HG03175 (cell line): ENCODE results near the gene ADAMTS18.

ENCODE experiments used
- ATAC-seq: cut with Tn5 transposase; IDR thresholded peaks from one replicate; pipeline ENCODE4 v1.9.1; 2021; ENCODE audit warnings: mild to moderate bottlenecking, moderate library complexity; ENCODE audit not compliant: unreplicated experiment

Gene ADAMTS18

GRCh38 chr16:77439106-77439505, 4.3 kb upstream of the ADAMTS18 start:
- ATAC-seq, result no peak

DNA sequence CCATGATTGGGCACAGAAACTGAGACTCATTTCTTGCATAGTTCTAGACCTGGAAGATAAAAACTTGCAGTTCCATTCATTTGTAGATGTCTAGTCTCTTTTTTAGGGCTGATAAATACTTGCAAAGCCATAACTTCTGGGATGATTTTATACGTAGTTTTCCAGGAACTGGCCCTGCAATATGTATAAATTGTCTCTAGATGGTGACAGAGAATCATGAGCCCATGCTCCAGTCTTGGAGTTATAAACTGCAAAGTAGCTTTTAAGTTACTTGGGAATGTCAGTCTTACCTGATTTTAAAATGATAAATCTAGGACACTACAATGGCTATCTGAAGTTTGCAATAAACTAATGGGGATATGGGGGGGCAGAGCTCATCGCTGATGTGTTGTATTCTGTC, 3.0 kb upstream of the ADAMTS18 start:
- no peak for ATAC-seq

- no peak for ATAC-seq
Measured at GRCh38 chr16:77435272-77435820, 512 bp upstream of the ADAMTS18 start.

GRCh38 chr16:77434022-77434529, 758 bp downstream of the ADAMTS18 start:
- ATAC-seq, result no peak

- no peak for ATAC-seq
Measured at GRCh38 chr16:77433146-77433545, 1.7 kb downstream of the ADAMTS18 start.

DNA sequence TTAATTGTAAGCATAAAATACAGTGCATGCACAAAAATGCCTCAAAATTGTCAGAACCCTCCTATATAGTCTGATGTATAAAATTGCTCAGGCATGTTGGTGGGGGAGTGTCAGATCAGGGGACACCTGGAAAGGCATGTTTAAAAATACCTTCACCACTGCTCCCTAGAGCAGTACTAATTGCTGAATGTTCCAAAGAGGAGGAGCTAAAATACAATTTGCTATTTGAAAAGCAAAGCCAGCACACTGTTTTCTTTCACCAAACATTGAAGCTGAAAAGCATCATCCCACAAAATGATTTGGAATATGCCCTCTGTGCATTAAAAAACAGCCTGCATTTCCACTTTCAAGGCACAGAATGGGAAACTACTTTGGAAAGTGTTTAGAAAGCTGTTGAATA, 2.6 kb downstream of the ADAMTS18 start:
- ATAC-seq, result no peak

GRCh38 chr16:77430787-77431585, 3.8 kb downstream of the ADAMTS18 start:
- ATAC-seq, result no peak

GRCh38 chr16:77430360-77430759, 4.5 kb downstream of the ADAMTS18 start:
- ATAC-seq, result no peak

GRCh38 chr16:77424871-77425604, 9.8 kb downstream of the ADAMTS18 start:
- no peak for ATAC-seq

DNA sequence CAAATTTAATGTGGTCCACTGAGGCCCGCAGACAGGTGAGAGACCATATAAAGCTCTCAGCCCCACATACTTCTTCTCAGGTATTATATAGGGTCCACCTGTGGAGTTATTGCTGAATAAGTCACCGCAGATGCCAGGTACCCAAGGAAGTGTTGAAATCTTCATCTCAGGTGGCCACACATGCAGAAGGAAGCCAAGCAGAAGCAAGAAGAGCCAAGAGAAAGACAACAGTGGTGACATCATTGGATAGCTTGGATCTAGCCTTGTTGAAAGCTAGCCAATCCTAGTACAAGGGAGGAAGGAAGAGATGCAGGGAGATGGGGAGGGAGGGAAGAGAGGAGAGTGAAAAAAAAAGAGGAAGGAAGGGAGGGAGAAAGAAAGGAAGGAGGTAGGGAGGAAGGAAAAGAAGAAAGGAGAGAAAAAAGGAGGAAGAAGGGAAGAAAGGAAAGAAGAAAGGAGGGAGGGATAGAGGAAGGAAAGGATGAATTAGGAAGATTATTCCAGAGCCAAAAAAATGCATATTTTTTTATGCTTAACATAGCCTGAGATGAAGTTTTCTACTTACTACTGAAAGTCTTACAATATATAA, 12.5 kb downstream of the ADAMTS18 start:
- no peak for ATAC-seq

DNA sequence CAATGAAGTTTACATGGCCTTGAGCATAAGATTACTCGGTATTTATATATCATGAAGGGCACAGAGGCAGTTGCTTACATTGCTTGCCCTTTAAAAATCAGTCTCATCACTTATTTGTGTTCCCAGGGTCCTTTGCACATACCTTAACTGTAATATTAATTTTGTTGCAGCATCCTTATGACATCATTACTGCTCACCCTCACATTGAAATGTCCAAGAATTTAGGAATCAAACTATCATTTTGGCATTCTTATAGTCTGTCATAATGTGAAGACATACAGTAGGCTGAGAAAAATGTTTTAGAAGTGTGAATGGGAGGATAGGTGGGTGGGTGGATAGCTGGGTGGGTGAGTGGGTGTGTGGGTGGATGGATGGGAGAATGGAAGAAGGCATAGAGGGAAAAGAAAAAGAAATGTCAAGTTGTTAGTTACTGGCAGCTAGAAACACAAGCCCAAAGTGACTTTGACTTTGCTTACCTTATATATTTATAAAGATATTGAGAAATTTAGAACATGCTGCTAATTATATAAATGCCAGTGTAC, 17.8 kb downstream of the ADAMTS18 start:
- no peak for ATAC-seq

DNA sequence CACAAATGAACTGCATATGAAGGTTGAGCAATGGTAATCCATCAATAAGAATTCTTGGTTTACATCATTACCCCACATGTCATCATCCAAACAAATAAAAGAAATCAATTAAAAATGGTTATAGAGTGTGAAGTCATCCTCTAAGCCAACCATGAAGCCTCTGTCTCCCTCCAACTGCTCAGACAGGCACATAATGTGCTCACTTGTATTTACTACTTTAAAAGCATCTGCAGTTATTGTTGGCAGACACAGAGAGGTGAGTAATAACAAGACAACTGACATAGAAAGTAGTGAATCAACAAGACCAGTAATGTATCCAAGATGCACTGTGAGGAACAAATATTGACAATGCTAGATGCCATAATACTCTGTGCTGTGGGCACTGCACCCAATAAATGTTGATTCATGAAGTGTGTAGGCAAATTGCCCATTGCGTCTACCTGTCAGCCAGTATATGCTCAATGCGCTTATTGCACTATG, 20.0 kb downstream of the ADAMTS18 start:
- ATAC-seq, result no peak

DNA sequence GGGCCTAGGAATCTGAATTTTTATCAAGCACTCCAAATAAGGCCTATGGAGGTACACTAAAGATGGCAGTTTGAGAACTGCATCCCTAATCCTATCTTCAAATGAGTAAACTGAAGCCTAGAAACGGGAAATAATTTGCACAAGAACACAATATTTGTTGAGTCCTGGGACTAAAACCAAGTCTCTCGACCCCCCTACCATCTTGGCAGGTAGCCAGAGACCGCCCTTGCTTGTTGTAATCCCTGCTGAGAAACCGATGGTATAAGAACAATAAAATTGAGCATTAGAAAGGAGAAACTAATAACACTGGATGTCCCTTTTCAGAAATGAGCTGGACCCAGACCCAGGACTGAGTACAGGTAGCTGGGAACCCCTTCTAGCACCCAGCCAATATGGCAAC, 24.4 kb downstream of the ADAMTS18 start:
- no peak for ATAC-seq

- ATAC-seq, result no peak
Measured at GRCh38 chr16:77409311-77409710, 25.5 kb downstream of the ADAMTS18 start.

DNA sequence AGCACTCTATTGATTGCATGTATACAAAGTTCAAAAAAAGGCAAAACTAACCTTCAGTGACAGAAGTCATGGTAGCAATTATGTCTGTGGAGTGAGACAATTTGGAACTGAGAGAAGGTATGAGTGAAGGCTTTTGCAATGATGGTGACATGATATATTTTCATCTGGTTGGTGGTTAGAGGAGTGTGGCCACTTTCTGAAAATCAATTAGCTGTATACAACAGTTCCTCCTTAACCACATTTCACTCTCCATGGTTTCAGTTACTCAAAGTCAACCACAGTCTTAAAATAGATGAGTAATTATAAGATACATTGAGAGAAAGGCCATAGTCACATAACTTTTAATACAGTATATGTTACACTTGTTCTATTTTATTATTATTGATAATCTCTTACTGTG, 26.2 kb downstream of the ADAMTS18 start:
- ATAC-seq, result no peak

DNA sequence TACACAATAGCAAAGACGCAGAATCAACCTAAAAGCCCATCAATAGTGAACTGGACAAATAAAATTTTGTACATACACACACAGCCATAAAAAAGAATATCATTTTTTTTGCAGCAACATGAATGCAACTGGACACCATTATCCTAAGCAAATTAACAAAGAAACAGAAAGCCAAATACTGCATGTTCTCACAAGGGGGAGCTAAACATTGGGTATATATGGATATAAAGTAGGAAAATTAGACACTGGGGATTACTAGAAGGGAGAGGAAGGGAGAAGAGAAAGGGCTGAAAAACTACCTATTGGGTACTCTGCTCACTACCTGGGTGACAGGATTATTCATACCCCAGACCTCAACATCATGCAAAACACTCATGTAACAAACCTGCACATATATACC, 28.2 kb downstream of the ADAMTS18 start:
- ATAC-seq, result no peak

DNA sequence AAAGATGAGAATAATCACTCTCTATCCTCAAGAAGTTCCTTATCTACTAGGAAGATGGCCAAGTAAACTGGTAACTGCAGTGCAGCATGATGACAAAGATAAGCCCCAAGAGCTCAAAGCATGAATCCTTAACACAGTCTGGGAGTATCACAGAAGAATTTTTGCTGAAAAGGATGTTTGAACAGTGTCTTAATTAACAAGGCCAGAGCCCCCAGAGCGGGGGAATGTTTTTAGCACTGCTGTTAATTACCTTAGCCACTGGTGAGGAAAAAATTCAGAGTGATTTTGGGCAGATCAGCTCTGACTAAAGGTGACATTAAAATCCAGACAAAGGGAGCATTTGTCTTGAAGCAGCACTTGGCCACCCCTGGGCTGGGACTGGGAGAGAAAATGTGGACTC, 30.1 kb downstream of the ADAMTS18 start:
- ATAC-seq, result no peak

GRCh38 chr16:77403732-77404131, 31.1 kb downstream of the ADAMTS18 start:
- no peak for ATAC-seq

DNA sequence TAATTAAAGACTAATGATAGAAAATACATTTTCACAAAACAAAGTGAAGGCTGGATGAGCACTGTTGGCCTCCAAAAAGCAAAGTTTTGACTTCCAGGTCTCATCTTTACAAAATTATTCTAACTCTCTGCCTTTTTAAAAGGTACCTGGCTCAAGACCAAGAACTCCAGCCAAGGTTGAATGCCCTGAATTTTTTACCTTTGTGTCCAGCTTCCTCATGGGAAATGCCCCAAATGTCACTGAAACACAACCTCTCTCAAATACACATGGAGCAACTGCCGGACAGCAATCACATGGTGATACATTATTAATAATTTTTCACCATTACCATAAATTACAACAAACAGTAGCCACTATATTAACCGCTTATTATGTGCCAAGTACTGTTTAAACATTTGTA, 32.2 kb downstream of the ADAMTS18 start:
- no peak for ATAC-seq

DNA sequence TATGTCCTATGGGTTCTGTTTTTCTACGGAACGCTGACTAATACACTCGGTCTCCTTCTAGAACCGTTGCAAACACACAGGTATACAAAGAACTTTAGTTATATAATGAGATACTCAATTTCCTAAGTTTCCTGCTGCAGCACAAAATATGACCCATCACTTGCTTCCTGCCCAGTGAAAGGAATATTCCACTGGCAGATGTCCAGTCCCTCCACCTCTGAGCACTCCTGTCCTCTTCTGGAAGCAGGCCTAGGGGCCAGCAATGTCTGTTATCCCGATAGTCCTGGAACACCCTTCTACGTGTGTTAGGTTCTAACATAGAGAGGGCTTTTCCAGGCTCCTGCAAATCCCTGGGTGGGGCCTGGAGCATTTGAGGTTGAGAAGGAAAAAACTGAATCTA, 32.7 kb downstream of the ADAMTS18 start:
- ATAC-seq, result no peak

DNA sequence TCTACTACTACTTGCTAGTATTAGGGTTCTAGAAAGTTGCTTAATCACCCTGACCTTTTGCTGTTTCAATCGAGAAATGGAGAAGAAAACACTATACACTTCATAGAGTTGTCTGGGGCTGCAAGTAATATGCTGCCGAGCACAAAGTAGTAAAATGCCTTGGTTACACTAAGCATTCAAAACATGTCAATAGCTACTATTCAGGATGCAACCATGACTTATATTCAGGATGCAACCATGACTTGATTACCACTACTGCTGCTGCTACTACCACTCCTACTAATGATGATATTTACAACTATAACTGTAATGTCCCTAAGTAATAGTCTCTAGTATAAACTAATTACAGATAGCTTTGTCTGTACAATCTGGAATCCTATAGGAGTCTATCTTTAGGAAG, 35.3 kb downstream of the ADAMTS18 start:
- ATAC-seq, result no peak
